IPS-18a (cell line): ENCODE results near the gene HRC.

ENCODE experiments used
- H3K27ac ChIP-seq: one replicate; pipeline ENCODE4 v1.5.1; 2013; ENCODE audit warnings: low read length
- H3K27me3 ChIP-seq: one replicate; pipeline ENCODE4 v1.6.1; 2013; ENCODE audit warnings: mild to moderate bottlenecking, low read length; ENCODE audit not compliant: control insufficient read depth, insufficient read depth
- H3K36me3 ChIP-seq: one replicate; pipeline ENCODE4 v1.6.1; 2013; ENCODE audit warnings: low read depth, low read length; ENCODE audit not compliant: control insufficient read depth
- H3K4me1 ChIP-seq: one replicate; pipeline ENCODE4 v1.6.1; 2013; ENCODE audit warnings: low read depth, low read length; ENCODE audit not compliant: control insufficient read depth
- H3K4me3 ChIP-seq: one replicate; pipeline ENCODE4 v1.5.1; 2013; ENCODE audit warnings: low read length
- H3K9ac ChIP-seq: one replicate; pipeline ENCODE4 v1.6.1; 2013; ENCODE audit warnings: mild to moderate bottlenecking, low read length, moderate library complexity
- H3K9me3 ChIP-seq: one replicate; pipeline ENCODE4 v1.6.1; 2013; ENCODE audit warnings: low read depth, low read length; ENCODE audit not compliant: control insufficient read depth

HRC gene

DNA sequence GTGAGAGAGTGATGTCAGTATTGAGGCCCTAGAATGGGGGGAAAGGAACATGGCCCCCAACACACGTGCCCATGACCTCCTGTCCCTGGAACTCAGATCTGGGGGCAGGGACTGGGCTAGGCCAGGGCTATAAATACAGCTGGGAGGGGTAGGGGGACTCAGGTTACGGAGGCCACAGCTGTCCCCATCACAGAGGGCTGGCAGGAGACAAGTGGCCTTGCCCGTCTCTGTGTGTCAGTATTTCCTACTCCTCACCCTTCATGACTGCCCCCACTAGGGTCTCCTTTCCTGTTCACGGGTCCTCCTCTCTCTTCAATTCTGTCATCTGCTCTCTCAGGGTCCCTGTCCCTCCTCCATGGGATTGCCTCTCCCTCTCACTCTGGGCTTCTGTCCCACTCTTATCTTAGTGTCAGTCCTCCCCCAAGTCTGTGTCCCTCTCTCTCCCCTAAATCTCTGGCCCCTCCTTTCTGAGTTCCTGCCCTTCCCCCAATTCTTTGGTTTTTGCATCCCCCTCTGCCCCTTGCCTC is 687 bp upstream of the HRC start:
- Histone ChIP-seq H3K4me3 (no peak overlapping the region), H3K9ac (no peak overlapping the region), H3K27ac (no peak overlapping the region)

DNA sequence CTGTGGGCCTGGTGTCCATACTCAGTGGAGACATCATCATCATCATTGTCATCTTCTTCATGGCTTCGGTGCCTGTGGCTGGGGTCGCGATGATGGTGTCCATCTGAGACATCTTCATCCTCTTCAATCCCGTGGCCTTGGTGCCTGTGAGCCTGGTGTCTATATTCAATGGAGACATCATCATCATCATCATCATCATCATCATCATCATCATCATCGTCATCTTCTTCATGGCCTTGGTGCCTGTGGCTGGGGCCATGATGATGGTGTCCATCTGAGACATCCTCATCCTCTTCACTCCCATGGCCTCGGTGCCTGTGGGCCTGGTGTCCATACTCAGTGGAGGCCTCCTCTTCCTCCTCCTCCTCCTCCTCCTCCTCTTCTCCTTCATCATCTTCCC is 917 bp downstream of the HRC start:
- no peak overlapping the region for H3K4me3 ChIP-seq
- H3K9ac ChIP-seq, result no peak overlapping the region
- no peak overlapping the region for H3K27ac ChIP-seq
- H3K27me3 ChIP-seq, result peaks cover 32% of the 10 kb centered on the region
- H3K36me3 ChIP-seq, result no peaks in the 10 kb centered on the region
- peaks cover 12% of the 10 kb centered on the region for H3K4me1 ChIP-seq
- no peaks in the 10 kb centered on the region for H3K9me3 ChIP-seq

More for the DNA sequence above, 687 bp upstream of the HRC start:
- Histone ChIP-seq H3K4me1 (peaks cover 12% of the 10 kb centered on the region), H3K9me3 (no peaks in the 10 kb centered on the region), H3K27me3 (peaks cover 32% of the 10 kb centered on the region), H3K36me3 (no peaks in the 10 kb centered on the region)

DNA sequence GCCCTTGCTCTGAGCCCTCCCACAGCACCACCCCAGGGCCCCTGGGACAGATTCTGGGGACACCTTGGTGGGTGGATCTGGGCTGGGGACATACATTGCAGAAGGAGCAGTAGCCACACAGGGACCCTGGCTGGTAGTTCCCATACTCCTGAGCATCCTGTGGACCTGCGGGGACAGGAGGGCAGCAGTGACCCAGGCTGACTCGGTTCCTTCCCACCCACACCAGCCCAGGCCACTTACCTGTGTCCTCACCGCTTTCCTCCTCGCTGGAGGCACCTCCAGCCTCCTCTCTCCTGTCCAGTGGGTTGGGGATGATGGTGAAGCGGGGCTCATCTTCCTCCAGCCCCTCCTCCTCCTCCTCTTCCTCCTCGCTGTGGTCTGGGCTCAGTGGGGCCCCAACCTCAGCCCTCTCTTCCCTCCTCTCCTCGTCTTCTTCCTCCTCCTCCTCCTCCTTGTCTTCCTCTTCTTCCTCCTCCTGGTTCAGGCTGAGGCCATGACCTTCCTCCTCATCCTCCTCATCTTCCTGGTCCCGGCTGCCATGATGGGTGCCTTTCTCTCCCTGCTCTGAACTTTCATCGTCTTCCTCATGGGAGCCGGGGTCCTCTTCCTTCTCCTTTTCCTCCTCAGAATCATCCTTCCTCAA is 1.9 kb downstream of the HRC start:
- peaks cover 15% of the 10 kb centered on the region for H3K4me1 ChIP-seq
- H3K27me3 ChIP-seq, result peaks cover 26% of the 10 kb centered on the region
- no peak overlapping the region for H3K27ac ChIP-seq
- H3K9me3 ChIP-seq, result no peaks in the 10 kb centered on the region
- H3K36me3 ChIP-seq, result no peaks in the 10 kb centered on the region
- no peak overlapping the region for H3K9ac ChIP-seq
- H3K4me3 ChIP-seq, result no peak overlapping the region

DNA sequence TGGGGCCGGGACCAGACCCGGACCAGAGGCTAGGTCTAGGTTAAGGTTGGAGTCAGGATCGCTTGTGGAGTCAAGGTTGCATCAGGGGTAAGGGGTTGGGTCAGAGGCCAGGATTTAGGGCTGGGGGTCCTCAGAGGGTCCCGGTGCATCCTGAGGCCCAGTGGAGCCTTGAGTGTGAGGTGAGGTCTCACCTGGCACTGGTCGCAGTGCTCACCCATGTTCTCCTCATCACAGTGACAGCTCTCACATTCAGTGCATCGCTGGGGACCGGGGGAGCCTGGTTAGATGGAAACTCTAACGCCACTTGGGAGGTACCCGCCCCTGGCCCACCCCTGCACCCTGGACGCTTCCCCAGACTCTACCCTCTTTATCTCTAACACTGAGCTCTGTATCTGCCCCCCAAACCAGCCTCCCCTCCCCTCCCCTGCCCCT is 3.1 kb downstream of the HRC start:
- Histone ChIP-seq H3K27me3 (peaks cover 23% of the 10 kb centered on the region), H3K9me3 (no peaks in the 10 kb centered on the region), H3K36me3 (no peaks in the 10 kb centered on the region), H3K9ac (no peak overlapping the region), H3K4me1 (peaks cover 16% of the 10 kb centered on the region), H3K27ac (no peak overlapping the region), H3K4me3 (no peak overlapping the region)

DNA sequence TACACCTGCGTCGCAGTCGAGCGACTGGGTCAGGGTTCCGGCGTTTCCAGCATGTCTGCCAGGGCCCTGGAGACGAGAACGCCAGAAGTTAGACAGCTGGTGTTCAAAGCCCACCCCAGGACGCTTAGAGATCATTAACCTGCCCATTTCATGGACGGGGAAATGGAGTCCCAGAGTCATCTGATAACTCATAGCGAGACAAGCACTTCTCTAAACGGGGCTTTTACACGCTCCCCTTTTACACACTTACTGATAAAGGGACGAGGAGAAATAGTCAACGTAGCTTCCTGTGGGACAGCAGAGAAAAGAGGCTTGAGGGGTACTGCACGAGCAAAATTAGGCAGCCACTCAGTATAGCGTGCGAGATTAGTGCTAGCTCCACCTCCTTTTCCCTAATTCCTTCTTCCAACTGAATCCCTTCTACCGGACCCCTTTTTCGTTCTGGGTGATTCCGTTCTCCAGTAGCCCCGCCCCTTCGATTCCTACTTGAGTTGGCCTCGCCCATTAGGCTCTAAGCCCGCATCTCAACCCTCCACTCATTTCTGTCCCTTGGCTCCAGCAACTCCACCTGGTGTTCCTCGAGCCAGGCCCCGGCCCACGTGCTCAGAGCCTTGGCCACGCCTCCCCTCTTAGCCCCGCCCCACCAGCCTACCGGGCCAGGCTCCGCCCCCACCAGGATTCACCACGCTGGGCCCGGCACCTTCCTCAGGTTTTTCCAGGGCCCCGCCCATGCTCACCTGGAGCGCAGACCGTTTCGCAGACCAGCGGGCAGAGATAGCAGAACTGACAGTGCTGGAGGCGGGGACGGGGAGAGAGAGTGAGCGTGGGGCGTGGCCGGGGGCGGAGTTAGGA is 3.7 kb downstream of the HRC start:
- Histone ChIP-seq H3K27me3 (peaks cover 23% of the 10 kb centered on the region), H3K4me1 (peaks cover 16% of the 10 kb centered on the region), H3K27ac (no peak overlapping the region), H3K36me3 (no peaks in the 10 kb centered on the region), H3K9me3 (no peaks in the 10 kb centered on the region), H3K4me3 (peak overlapping the region; percentile 97), H3K9ac (no peak overlapping the region)

DNA sequence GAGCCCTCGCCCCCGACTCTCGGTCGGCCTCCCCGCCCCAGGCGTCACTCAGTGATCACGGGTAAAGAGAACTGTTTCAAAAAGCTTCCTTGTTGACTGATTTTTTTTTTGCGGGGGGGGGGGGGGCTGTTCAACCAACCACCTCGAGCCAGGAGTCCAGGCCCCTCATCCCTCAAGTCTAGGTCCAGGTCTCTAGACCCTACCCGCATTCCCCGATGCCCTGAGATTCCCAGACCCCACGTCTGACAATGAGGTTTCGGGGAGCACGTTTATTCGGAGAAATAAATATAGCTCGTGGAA is 4.3 kb downstream of the HRC start:
- Histone ChIP-seq H3K9me3 (no peaks in the 10 kb centered on the region), H3K36me3 (no peaks in the 10 kb centered on the region), H3K27ac (no peak overlapping the region), H3K4me3 (peak overlapping the region; percentile 97), H3K4me1 (peaks cover 13% of the 10 kb centered on the region), H3K27me3 (peaks cover 17% of the 10 kb centered on the region), H3K9ac (peak overlapping the region; percentile 82)

DNA sequence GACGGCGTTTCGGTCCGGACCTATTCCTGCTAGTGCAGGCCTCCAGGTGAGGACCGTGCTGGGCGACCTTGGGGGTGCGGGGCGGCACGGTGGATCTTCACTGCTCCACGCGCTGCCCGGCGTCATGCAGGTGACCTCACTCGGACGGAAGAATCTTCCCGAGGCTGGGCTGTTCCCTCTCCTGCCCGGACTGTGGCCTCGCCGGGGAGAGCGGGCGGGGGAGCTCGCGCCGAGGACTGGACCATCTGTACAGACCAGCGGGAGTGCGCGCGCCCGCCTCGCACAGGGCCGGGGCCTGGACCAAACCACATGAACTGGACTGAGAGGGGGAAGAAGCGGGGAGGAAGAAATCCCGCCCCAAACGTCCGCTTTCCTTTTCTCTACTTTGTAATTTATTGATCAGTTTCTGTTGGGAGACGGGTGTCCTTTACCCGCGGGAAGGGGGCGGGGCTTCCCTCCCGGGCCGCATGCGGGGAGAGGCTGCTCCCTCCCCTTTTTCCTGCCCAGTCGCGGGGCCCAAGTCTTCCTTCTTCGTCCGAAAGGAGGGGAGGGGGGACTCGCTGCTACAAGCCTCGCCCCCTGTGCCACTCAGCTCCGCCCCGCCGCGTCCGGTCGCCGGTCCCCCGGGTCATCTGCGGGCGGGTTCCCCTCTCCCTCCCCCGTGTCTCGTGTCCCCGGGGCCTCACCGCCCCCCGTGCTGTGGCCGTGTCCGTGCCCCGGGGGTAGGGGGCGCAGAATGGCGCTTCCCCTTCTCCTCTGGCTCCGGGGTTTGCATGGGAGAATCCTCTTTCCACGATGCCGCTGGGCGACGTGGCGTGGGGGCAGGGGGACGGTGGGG is 4.9 kb downstream of the HRC start:
- no peaks in the 10 kb centered on the region for H3K36me3 ChIP-seq
- H3K27me3 ChIP-seq, result peaks cover 15% of the 10 kb centered on the region
- H3K27ac ChIP-seq, result peak overlapping the region; percentile 17
- H3K4me3 ChIP-seq, result peak overlapping the region; percentile 97
- H3K9ac ChIP-seq, result peak overlapping the region; percentile 82
- H3K4me1 ChIP-seq, result peaks cover 7% of the 10 kb centered on the region
- H3K9me3 ChIP-seq, result no peaks in the 10 kb centered on the region

DNA sequence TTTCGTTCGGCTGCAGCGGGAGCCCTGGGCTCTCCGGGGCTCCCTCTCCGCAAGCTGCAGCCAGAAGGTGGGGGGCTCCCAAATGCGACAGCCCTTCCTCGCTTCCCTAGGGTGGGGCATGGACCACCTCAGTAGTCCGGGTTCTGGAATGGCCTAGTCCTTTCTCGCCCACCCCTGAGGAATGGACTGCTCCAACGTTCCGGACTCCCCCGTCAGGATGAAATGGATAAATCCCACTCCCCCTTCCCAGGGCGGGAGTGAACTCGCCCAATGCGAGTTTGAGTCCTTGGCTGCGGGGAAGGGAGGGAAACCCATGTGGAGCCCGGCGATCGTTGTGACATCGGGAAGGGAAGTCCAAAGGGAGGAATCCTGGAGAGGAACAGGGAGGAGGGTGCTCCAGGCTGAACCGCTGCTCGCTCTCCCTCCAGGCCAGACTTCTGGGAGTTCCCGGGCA is 5.5 kb downstream of the HRC start:
- no peaks in the 10 kb centered on the region for H3K9me3 ChIP-seq
- H3K4me1 ChIP-seq, result peaks cover 6% of the 10 kb centered on the region
- H3K9ac ChIP-seq, result peak overlapping the region; percentile 82
- no peaks in the 10 kb centered on the region for H3K36me3 ChIP-seq
- peak overlapping the region; percentile 17 for H3K27ac ChIP-seq
- peak overlapping the region; percentile 97 for H3K4me3 ChIP-seq
- peaks cover 15% of the 10 kb centered on the region for H3K27me3 ChIP-seq

DNA sequence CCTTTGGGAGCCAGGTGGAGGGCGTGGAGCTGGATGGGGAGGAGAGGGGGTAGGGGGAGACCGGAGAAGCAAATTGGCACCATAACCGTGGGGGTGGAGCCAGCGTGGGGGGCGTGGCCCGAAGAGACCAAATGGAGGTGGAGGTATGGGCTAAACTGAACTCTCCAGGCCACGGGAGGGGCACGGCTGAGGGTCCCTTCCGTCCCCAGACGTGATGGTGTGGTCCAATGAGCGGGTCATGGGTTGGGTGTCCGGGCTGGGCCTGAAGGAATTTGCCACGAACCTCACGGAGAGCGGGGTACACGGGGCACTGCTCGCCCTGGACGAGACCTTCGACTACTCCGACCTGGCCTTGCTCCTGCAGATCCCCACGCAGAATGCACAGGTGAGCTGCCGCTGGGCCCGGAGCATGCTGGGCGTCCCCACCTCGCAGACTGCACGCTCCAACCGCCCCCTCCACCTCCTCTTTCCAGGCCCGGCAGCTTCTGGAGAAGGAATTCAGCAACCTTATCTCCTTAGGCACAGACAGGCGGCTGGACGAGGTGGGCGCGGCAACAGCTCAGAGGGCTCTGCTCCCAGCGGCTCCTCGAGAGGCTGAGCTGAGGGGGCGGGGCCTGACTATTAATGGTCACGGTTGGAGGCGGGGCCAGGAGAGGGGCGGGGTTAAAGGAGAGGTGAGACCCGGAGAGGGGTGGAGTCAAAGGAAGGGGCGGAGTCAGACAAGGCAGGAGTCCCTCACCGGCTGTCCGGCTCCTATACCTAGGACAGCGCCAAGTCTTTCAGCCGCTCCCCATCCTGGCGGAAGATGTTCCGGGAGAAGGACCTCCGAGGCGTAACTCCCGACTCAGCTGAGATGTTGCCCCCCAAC is 6.2 kb downstream of the HRC start:
- H3K36me3 ChIP-seq, result no peaks in the 10 kb centered on the region
- peak overlapping the region; percentile 82 for H3K9ac ChIP-seq
- peaks cover 15% of the 10 kb centered on the region for H3K27me3 ChIP-seq
- peaks cover 6% of the 10 kb centered on the region for H3K4me1 ChIP-seq
- H3K4me3 ChIP-seq, result peak overlapping the region; percentile 97
- no peaks in the 10 kb centered on the region for H3K9me3 ChIP-seq
- no peak overlapping the region for H3K27ac ChIP-seq

DNA sequence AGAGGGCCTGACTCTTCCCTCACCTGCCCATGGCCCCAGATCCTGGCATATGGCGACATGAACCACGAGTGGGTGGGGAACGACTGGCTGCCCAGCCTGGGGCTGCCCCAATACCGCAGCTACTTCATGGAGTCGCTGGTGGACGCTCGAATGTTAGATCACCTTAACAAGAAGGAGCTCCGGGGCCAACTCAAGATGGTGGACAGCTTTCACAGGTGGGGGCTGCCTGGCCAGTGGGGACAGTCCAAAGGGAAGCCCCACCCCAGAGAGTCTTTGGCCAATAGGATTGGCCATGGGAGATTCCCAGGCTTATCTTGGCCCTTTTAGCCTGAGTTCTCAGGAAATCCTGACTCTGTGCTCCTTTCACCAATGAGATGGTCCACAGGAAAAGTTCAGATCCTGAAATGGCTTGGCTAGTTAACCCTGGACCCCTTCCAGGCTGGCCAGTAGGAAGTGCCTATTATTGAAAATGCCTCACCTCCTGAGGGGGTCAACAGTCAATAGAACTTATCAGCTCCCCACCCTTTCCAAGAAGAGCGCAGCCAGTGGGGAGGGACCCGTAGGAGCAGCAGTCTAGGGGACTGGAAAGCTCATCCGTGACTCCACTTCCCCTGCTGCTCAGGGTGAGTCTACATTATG is 7.0 kb downstream of the HRC start:
- Histone ChIP-seq H3K9me3 (no peaks in the 10 kb centered on the region), H3K27ac (no peak overlapping the region), H3K4me3 (peak overlapping the region; percentile 97), H3K4me1 (peaks cover 6% of the 10 kb centered on the region), H3K9ac (no peak overlapping the region), H3K27me3 (peaks cover 9% of the 10 kb centered on the region), H3K36me3 (no peaks in the 10 kb centered on the region)
